Choroid plexus epithelial cell (primary cell): ENCODE measurements around the gene ABCC4.
"Not testable (repeated sequence)": the region's sequence is repeated elsewhere in the genome, so short reads cannot be mapped to it uniquely, and the experiment has no call there.

Experiments used
- DNase-seq: peaks from one replicate; pipeline ENCODE4 v3.0.0-alpha.2; 2010; ENCODE audit warnings: low read depth
- H3K4me3 ChIP-seq: 2 replicates; pipeline ENCODE4 v1.5.1; 2011; ENCODE audit warnings: low read depth, mild to moderate bottlenecking, control low read depth, low read length, moderate library complexity
- CTCF ChIP-seq: conservative IDR thresholded peaks from 2 replicates; pipeline ENCODE4 v1.5.1; 2011; ENCODE audit warnings: low read depth, mild to moderate bottlenecking, control low read depth, inconsistent platforms, low read length, moderate library complexity

Gene ABCC4

GRCh38 chr13:95300625-95301182 lies 547 bp downstream of the ABCC4 start:
- peak overlapping the region; percentile 81 for H3K4me3 ChIP-seq
- DNase-seq, result peak; percentile 35

GRCh38 chr13:95298971-95299621 lies 2.2 kb downstream of the ABCC4 start:
- no peak overlapping the region for H3K4me3 ChIP-seq
- no peak for TF ChIP-seq CTCF
- peak; percentile 90 for DNase-seq

More at GRCh38 chr13:95300625-95301182, 547 bp downstream of the ABCC4 start:
- peak; percentile 27 for TF ChIP-seq CTCF

GRCh38 chr13:95298169-95298965 lies 2.9 kb downstream of the ABCC4 start:
- DNase-seq, result no peak
- H3K4me3 ChIP-seq, result no peak overlapping the region
- TF ChIP-seq CTCF, result no peak

- no peak overlapping the region for H3K4me3 ChIP-seq
- DNase-seq, result no peak
- TF ChIP-seq CTCF, result peak; percentile 70
Measured at GRCh38 chr13:95296326-95296925, 4.8 kb downstream of the ABCC4 start.

- no peak overlapping the region for H3K4me3 ChIP-seq
- no peak for TF ChIP-seq CTCF
- DNase-seq, result no peak
Measured at GRCh38 chr13:95295026-95295425, 6.2 kb downstream of the ABCC4 start.

GRCh38 chr13:95292622-95293021 lies 8.6 kb downstream of the ABCC4 start:
- no peak for DNase-seq
- no peak for TF ChIP-seq CTCF
- H3K4me3 ChIP-seq, result no peak overlapping the region

- not testable (repeated sequence) for H3K4me3 ChIP-seq, DNase-seq
Measured at GRCh38 chr13:95289901-95290300, 11.3 kb downstream of the ABCC4 start.
